G401.6 (cell line): ENCODE results near the gene COPZ2.
"Not testable (repeated sequence)": the region's sequence is repeated elsewhere in the genome, so short reads cannot be mapped to it uniquely, and the experiment has no call there.

Experiments
- FAIRE-seq: peaks from 2 replicates; lab custom pipeline; 2012; peaks lifted over from hg19 to GRCh38; lab: Jason Lieb, UNC

COPZ2 gene

GRCh38 chr17:48055531-48056245 is 18.1 kb upstream of the COPZ2 start:
- FAIRE-seq, result peak; percentile 40

- FAIRE-seq, result peak; percentile 95
These were observed 16.9 kb upstream of the COPZ2 start for GRCh38 chr17:48054238-48055185.

DNA sequence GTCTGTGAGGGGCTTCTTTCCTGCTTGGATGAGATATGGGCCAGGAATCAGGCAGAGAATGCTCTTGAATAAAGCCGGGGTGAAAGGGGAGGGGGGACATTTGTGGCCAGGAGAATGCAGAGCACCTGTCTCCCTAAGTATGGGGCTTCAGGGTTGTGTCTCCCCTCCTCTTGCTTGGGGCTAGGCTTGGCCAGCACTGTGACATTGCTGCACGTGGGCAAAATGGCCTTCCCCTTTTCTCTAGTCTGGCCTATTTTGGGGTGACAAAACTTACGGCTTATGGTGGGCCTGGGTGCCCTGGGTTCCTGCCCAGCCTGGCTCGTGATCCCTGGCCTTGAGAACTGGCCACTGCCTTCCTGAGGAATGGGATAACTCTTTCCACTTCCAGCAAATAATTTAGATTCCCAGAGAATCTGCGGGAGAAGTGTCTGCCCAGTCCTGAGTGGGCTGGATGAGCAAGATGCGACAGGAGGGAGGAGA is 16.2 kb upstream of the COPZ2 start:
- no peak for FAIRE-seq

DNA sequence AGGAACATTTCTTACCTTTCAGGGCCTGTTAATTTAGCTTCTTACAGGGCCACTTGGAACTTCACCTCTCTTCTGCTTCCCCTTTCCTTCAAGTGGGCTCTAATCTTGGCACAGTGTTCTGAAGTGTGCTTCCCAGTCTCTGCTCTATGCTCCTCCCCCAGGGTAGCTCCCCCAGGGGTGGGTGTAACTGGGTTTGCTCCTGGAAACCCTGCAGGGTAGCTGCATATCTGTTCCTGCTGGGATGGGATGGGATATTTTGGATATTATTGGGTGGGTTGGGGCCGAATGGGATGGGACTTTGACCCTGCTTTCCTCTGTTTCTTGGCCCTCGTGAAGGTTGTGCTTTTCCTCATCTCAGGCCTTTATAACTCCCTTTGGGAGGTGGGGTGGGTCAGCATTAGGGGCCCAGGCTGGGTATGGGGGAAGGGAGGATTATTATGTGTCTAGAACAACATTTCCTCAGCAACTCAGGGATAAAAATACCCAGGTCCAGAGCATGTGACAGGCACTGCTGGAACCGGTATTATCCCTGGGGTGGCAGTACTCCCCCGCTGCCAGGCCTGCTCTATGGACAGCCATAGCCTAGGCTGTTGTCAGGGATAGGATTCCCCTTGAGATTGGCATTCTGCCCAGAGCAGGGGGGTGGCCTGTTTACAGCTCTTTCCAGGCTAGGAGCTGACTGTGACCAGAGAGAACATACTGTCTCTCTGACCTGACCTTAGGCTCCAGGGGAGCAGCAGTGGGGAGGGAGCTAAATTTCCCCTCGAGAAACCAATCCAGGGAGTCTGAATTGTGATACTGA is 15.6 kb upstream of the COPZ2 start:
- no peak for FAIRE-seq

DNA sequence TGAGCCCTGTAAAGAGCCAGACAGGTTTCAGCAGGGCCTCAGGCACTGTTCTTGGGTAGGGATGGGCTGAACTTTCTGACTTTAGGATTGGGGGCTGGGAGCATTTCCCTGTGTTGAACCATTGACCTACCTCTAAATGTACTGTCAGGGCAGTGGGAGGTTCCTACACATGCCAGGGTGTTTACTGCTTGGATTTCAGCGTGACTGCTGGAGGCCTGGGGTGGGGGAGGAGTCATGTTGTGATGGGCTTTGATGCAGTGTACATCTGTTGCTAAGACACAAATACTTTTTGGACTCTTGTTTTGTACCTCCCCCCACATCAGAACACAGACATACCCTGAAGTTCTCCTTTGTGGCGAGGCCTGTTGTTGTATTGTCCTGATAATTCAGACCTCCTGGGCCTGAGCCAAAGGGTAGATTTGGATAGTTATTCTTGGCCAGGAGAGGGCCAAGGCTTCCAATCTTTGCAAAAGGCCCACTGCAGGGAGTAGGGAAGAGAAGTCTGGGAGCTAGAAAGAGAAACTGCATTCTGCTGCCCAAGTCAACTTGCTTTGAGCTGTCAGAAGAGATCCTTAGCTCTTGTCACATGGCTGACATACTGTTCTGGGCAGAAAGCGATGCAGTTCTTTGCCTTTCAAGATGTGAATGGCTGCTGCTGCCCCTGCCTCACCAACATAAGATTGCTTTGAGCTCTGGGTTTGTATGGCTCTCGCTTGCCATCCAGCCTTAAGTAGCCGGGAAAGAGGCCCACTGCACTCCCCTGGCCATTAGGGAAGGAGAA is 14.3 kb upstream of the COPZ2 start:
- peak; percentile 15 for FAIRE-seq

DNA sequence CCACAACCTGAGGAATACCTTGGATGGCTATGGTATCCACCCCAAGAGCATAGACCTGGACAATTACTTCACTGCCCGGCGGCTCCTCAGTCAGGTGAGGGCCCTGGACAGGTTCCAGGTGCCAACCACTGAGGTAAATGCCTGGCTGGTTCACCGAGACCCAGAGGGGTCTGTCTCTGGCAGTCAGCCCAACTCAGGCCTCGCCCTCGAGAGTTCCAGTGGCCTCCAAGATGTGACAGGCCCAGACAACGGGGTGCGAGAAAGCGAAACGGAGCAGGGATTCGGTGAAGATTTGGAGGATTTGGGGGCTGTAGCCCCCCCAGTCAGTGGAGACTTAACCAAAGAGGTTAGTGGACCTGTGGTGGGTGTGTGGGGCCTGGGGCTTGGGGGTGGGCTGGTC is 13.7 kb upstream of the COPZ2 start:
- FAIRE-seq, result no peak

DNA sequence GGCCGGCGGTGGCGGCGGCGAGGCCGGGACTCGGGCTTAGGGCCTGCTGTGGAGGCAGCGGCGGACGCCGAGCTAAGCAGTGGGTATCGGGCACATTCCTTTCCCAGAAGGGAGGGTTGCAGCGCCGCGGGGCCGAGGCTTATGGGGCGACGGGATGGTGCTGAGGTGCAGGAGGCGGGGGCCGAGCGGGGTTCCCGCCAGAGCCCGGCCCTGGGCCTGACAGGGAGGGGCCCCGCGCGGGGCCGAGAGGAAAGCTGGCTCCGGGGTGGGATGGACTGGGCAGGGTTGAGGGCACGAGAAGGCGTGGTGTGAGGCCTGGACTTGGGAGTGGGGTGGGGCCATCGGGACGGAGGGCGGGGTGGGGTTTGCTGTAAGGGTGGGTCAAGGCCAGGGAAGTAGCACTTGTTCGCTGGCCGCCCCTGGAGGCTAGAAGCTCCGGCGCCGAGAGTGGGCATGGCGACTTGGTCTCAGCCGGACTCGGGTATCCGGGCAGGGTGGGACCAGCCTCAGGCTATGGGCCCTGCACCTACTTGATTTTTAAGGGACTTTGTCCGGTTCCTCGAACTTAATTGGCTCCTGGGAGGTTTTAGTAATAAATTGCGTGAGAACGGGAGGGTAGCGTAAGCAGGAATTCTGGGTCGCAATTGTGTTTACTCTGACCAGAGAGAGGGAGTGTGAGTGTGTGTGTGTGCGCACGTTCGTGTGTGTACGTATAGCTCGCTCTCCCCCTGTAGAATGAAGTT is 11.0 kb upstream of the COPZ2 start:
- FAIRE-seq, result no peak

DNA sequence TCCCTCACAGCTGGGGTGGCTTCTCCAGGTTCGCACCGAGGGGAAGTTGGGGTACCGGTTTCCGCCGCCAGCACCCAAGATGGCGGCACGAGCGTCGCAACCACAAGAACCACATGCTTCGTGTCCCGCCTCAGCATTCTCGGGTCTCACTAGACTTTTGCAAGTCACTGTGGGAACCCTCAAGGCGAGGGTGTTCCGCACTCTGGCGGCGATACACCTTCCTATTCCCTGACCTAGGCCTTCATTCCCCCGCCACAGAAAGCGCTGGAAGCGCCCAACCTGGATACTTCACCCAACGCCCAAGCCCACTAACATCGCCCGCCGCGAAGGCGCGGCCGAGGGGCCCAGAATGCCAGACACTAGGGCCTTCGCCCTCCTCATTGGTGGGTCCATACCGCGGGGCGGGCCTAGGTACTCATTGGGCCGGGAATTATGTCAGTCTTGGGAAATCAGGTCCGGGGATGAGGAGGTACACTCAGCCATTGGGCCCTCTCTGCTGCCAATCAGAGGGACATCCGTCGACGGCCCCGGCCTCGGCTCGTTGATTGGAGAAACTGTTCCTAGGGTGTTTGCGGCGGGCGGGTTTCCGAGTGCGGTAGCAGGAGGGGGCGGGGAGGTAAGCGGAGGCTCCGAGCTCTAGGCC is 10.3 kb upstream of the COPZ2 start, which contains the start of gene NFE2L1:
Gene NFE2L1 (plus strand): TSS at position 619 of the 643 bp plus-strand sequence. CDS start 2,760 bp downstream, outside the sequence.
- peak; percentile 95 for FAIRE-seq

GRCh38 chr17:48047113-48047740 is 9.6 kb upstream of the COPZ2 start:
- no peak for FAIRE-seq

- no peak for FAIRE-seq
These were observed 8.7 kb upstream of the COPZ2 start for GRCh38 chr17:48046296-48046695.

GRCh38 chr17:48045316-48046001 is 7.9 kb upstream of the COPZ2 start:
- no peak for FAIRE-seq

GRCh38 chr17:48044851-48045250 is 7.3 kb upstream of the COPZ2 start:
- no peak for FAIRE-seq

GRCh38 chr17:48043176-48043575 is 5.6 kb upstream of the COPZ2 start:
- FAIRE-seq, result no peak

DNA sequence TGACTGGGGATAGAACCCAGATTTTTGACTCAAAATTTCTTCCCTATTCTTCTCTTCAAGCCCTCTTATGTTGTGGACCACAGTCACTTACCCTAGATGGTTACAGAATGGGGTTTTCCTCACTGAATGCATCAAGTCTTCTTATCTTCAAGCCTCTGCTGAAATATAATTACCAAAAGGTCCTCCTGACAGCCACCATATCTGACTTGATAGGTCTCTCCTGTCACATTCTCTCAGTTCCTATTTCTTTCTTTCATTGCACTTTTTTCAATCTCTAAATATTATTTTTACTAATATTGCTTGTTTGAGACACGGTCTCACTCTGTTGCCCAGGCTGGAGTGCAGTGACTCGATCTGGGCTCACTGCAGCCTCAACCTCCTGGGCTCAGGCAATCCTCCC is 1.1 kb upstream of the COPZ2 start:
- FAIRE-seq, result no peak

DNA sequence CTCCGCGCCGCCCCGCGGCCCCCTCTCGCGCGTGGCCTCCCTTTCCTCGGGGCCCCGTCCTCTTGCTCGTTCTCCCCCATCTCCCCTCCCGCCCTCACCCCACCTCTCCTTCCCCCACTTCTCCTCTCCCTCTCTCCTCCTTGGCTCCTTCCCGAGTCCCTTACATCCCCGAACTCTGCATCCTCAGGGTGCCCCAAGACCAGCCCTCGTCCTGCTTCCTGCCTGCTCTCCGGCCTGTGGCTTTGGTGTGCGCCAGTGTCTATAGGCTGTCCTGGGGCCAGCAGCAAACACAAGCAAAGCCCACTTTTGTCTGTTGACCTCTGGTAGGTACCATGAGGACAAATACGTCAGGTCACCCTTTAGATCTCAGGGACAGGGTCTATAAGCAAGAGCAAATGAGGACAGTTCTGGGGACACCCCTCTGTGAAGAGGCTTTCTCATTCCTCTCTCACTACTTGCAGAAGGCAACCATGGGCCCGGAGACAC is 284 bp upstream of the COPZ2 start:
- FAIRE-seq, result no peak

- FAIRE-seq, result no peak
These were observed 933 bp downstream of the COPZ2 start for GRCh38 chr17:48036693-48037035.

GRCh38 chr17:48034734-48035133 is 2.9 kb downstream of the COPZ2 start:
- not testable (repeated sequence) for FAIRE-seq

DNA sequence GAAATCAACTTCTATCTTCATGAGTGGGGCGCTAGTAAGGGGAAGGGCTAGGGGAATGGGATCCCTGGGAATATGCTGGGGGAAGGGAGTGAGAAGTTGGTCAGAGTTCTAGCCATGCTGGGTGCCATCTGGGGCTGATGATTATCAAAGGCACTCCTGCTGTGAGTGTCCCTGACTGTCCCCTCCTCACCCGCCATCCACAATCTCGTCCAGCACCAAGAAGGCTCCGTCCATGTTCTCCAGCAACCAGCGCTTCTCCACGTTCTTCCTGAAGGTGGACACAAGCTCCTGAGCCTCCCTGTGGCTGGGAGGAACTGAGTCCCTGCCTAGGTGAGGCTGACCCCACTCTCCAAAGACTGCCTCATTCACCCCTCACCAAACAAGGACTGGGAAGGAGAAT is 5.6 kb downstream of the COPZ2 start:
- no peak for FAIRE-seq

- FAIRE-seq, result no peak
These were observed 7.1 kb downstream of the COPZ2 start for GRCh38 chr17:48030531-48030930.
